Transverse colon (tissue), 4 donors: ENCODE measurements around the gene YWHAB.

Experiments
- CTCF ChIP-seq, 5 experiments: fragments of 200-600 bp in 3 of 5; fragments of 450-650 bp in 2 of 5; sonication (generic) in 3 of 5; IDR thresholded peaks; 1 replicate in 2 of 5; 2 replicates in 3 of 5; pipeline ENCODE4 v1.5.1; 2016 to 2017; ENCODE audit warnings: antibody characterized with exemption in 5 of 5, inconsistent platforms in 3 of 5, mild to moderate bottlenecking in 2 of 5, moderate library complexity in 1 of 5
- EP300 ChIP-seq: sonication (generic); formaldehyde crosslinking; IDR thresholded peaks from one replicate; pipeline ENCODE4 v1.6.1; 2017; ENCODE audit warnings: antibody characterized with exemption, low read depth
- POLR2A ChIP-seq: fragments of 450-650 bp; IDR thresholded peaks from one replicate; pipeline ENCODE4 v1.6.1; 2016; ENCODE audit warnings: antibody characterized with exemption, mild to moderate bottlenecking, moderate library complexity
- POLR2AphosphoS5 ChIP-seq, 3 donors: sonication (generic); formaldehyde crosslinking; IDR thresholded peaks; one replicate each; pipeline ENCODE4 v1.6.1; 2016; ENCODE audit warnings: antibody characterized with exemption in 3 of 3

- TF ChIP-seq CTCF (IDR thresholded peaks at IDR 0.05) (no peak), EP300 (no peak), POLR2AphosphoS5 (IDR thresholded peaks at IDR 0.05) (no peak), POLR2A (no peak)
These were observed 43.5 kb upstream of the YWHAB start for GRCh38 chr20:44841955-44842354.
